ENCODE results near the gene APP. TPM values are rescaled to one million over a fixed set of nuclear protein-coding genes. Genes with fewer than 3 reads are reported as not detected.
A peak's percentile ranks its signal among the peaks of the same experiment; 100 is the strongest.

Gene APP
- total RNA-seq, 2 donors from 2014 or later = 460 to 557 TPM

DNA sequence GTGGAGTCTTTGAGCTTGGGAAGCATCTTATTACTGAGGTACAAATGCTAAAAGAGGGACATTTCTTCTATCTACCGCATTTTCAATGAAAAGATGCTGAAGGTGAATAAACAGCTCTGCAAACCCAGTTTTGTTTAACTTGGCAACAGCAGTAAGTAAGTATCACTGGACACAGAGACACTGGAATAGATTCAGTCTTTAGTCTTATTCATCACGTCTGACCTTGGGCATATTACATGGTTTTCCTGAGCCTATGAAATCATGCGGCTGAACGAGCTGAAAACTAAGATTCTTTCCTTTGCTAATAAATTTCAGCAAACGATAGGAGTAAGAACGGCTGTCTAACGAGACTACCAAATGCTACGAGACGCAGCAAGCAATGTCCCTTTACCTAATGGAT lies 228.4 kb downstream of the APP start:
- TF ChIP-seq, protein P1, sequence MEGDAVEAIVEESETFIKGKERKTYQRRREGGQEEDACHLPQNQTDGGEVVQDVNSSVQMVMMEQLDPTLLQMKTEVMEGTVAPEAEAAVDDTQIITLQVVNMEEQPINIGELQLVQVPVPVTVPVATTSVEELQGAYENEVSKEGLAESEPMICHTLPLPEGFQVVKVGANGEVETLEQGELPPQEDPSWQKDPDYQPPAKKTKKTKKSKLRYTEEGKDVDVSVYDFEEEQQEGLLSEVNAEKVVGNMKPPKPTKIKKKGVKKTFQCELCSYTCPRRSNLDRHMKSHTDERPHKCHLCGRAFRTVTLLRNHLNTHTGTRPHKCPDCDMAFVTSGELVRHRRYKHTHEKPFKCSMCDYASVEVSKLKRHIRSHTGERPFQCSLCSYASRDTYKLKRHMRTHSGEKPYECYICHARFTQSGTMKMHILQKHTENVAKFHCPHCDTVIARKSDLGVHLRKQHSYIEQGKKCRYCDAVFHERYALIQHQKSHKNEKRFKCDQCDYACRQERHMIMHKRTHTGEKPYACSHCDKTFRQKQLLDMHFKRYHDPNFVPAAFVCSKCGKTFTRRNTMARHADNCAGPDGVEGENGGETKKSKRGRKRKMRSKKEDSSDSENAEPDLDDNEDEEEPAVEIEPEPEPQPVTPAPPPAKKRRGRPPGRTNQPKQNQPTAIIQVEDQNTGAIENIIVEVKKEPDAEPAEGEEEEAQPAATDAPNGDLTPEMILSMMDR (conservative IDR thresholded peaks at IDR 0.05) = no peak
- 95 to 100% methylated on average over 8 to 9 of the region's 9 CpGs for WGBS, 2 experiments (ENCODE audit: insufficient coverage in 1 of 2, insufficient read length in 1 of 2)
- peaks cover 12% of the 10 kb centered on the region for H3K9me3 Mint-ChIP-seq
- H3K4me3 ChIP-seq (ENCODE audit: low read length) = no peak overlapping the region
- H3K9ac ChIP-seq (ENCODE audit: extremely low read depth, low read length, poor library complexity, severe bottlenecking) = no peak overlapping the region
- peaks cover 17% of the 10 kb centered on the region for H3K4me1 Mint-ChIP-seq
- H3K4me1 ChIP-seq (ENCODE audit: control insufficient read depth, insufficient read depth, low read length) = peaks cover 4% of the 10 kb centered on the region
- no peak overlapping the region for H3K27ac ChIP-seq (ENCODE audit: low read depth, low read length)
- H3K4me3 Mint-ChIP-seq = no peak overlapping the region
- H3K27me3 Mint-ChIP-seq (ENCODE audit: insufficient read depth) = no peaks in the 10 kb centered on the region
- DNase-seq = no peak
- H3K27ac Mint-ChIP-seq = no peak overlapping the region
- peaks cover 31% of the 10 kb centered on the region for H3K36me3 Mint-ChIP-seq (ENCODE audit: low read depth)
- peaks cover 48% of the 10 kb centered on the region for H3K36me3 ChIP-seq (ENCODE audit: control insufficient read depth, insufficient read depth, low read length)
- peaks cover 21% of the 10 kb centered on the region for H3K9me3 ChIP-seq (ENCODE audit: control insufficient read depth, low read length)
- no peaks in the 10 kb centered on the region for H3K27me3 ChIP-seq (ENCODE audit: control insufficient read depth, insufficient read depth, low read length, poor library complexity, severe bottlenecking)

DNA sequence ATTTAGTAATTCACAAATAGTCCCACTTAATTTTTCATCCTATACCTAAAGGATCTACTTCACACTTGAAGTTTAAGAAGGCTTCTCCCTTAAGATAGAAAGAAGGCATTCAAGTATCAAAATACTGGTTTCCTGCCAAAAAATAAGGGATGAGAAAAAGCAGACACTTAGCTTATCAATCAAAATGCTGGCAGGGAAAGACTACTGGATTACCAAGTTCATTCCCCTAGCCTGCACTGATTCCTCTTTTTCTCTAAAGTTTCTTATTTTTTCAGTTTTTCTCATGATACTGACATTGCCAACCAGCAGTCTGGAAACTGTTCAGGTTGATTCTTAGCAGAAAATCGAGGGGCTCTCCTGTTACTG lies 231.2 kb downstream of the APP start:
- Mint-ChIP-seq H3K9me3 (no peaks in the 10 kb centered on the region), H3K4me3 (no peak overlapping the region), H3K27me3 (ENCODE audit: insufficient read depth) (no peaks in the 10 kb centered on the region), H3K36me3 (ENCODE audit: low read depth) (peaks cover 29% of the 10 kb centered on the region), H3K27ac (no peak overlapping the region), H3K4me1 (peaks cover 17% of the 10 kb centered on the region)
- WGBS, 2 experiments (ENCODE audit: insufficient coverage in 1 of 2, insufficient read length in 1 of 2) = 61 to 100% methylated on average over 1 of the region's 1 CpG
- no peak overlapping the region for H3K9ac ChIP-seq (ENCODE audit: extremely low read depth, low read length, poor library complexity, severe bottlenecking)
- H3K9me3 ChIP-seq (ENCODE audit: control insufficient read depth, low read length) = no peaks in the 10 kb centered on the region
- H3K36me3 ChIP-seq (ENCODE audit: control insufficient read depth, insufficient read depth, low read length) = peaks cover 36% of the 10 kb centered on the region
- H3K27me3 ChIP-seq (ENCODE audit: control insufficient read depth, insufficient read depth, low read length, poor library complexity, severe bottlenecking) = no peaks in the 10 kb centered on the region
- DNase-seq = no peak
- peaks cover 4% of the 10 kb centered on the region for H3K4me1 ChIP-seq (ENCODE audit: control insufficient read depth, insufficient read depth, low read length)
- no peak overlapping the region for H3K4me3 ChIP-seq (ENCODE audit: low read length)
- TF ChIP-seq, protein P1 (conservative IDR thresholded peaks at IDR 0.05) = no peak
- no peak overlapping the region for H3K27ac ChIP-seq (ENCODE audit: low read depth, low read length)

DNA sequence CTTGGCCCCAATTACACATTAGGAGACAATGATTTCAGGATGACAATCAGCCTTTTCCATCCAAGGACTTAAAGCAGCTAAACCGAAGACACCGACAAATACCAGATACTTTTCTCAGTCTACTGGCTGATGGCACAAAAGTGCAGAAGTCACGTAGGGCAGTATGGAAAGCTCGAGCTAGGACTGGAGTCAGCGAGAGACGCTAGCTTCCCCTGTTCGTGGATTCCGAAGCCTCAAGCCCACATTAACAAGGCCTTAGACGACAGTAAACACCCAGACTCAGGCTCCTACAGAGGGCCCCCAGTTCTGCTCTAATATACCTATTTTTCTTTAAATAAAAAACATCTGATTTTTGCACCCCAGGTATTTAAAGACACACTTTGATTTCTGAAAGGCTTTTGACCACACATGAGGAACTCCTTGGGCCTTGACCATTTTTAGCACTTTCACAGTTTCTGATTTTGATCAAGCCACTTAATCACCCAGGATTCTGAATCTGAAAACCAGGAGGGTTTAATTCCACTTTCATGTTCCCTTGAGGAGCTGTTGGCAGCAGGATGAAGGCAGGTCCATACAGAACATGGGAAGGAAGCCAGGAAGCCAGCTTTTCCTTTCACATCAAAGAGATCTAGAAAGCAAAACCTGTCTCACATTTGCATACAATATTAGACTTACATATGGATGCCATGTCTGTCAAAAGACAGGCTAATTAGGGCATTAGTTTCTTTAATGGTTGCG lies 231.7 kb downstream of the APP start:
- no peak overlapping the region for H3K4me3 Mint-ChIP-seq
- 90% methylated on average over 5 to 10 of the region's 10 CpGs for WGBS, 2 experiments (ENCODE audit: insufficient coverage in 1 of 2, insufficient read length in 1 of 2)

More for the DNA sequence above, 231.7 kb downstream of the APP start:
- Histone ChIP-seq H3K36me3 (ENCODE audit: control insufficient read depth, insufficient read depth, low read length) (peaks cover 30% of the 10 kb centered on the region), H3K27ac (ENCODE audit: low read depth, low read length) (no peak overlapping the region), H3K9ac (ENCODE audit: extremely low read depth, low read length, poor library complexity, severe bottlenecking) (no peak overlapping the region), H3K4me3 (ENCODE audit: low read length) (no peak overlapping the region), H3K4me1 (ENCODE audit: control insufficient read depth, insufficient read depth, low read length) (peaks cover 4% of the 10 kb centered on the region), H3K9me3 (ENCODE audit: control insufficient read depth, low read length) (no peaks in the 10 kb centered on the region), H3K27me3 (ENCODE audit: control insufficient read depth, insufficient read depth, low read length, poor library complexity, severe bottlenecking) (no peaks in the 10 kb centered on the region)
- no peak for DNase-seq
- no peaks in the 10 kb centered on the region for H3K9me3 Mint-ChIP-seq
- peak overlapping the region; percentile 84 for H3K27ac Mint-ChIP-seq
- H3K36me3 Mint-ChIP-seq (ENCODE audit: low read depth) = peaks cover 29% of the 10 kb centered on the region
- H3K27me3 Mint-ChIP-seq (ENCODE audit: insufficient read depth) = no peaks in the 10 kb centered on the region
- TF ChIP-seq, protein P1 (conservative IDR thresholded peaks at IDR 0.05) = no peak
- H3K4me1 Mint-ChIP-seq = peaks cover 17% of the 10 kb centered on the region

Data from endodermal cell (in vitro differentiated cells).